ENCODE results near the gene SRMS.

DNA sequence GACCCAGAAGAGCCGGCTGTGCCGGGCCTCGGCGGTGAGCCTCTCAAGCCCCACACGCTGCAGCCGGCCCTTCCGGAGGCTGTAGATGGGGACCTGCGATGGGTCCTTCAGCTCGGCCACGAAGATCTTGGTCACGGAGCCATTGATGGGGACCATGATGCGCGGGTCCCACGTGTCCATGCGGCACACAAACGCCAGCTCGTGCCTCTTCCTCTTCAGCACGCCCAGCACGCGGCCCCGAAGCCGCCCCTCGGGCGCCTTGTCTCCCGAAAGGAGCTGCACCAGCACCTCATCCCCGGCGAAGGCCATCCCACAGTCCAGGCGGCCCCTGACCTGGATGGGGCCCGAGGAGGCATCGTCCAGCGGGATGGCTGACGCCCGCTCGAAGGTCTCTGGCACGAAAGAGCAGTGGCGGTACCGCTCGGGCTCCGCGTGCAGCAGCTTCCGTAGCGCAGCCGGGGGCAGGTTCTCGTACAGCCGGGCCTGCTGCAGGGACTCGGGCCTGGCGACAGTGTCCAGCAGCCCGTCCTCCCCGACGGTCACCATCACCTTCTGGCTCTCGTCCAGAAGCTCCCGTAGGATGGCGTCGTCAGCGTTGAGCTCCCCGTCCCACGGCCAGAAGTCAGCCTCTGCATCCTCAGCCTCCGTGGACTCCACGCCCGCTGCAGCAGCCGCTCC is 17.6 kb upstream of the SRMS start:
- TF ChIP-seq EZH2phosphoT487 (IDR thresholded peaks at IDR 0.05; ENCODE audit: borderline replicate concordance) (no peak), CTCF (conservative IDR thresholded peaks at IDR 0.05; ENCODE audit: low read length) (no peak)

Measured in Loucy (cell line).